CD4-positive, alpha-beta T cell (primary cell): ENCODE measurements around the gene SAP30BP. TPM values are rescaled to one million over a fixed set of nuclear protein-coding genes. Genes with fewer than 3 reads are reported as not detected.

ENCODE experiments used
- ATAC-seq: fragments of 200-7000 bp; cut with Tn5 transposase; one replicate; pipeline ENCODE4 v1.10.0; 2022; ENCODE audit warnings: mild to moderate bottlenecking; ENCODE audit not compliant: poor library complexity
- CTCF ChIA-PET: fragments of 350-600 bp; sonication (Branson Sonifier 250); formaldehyde crosslinking; loops from one replicate; lab custom pipeline; 2021; ENCODE audit warnings: antibody characterized with exemption, inconsistent platforms; lab: Charles Lee
- POLR2A ChIA-PET: fragments of 350-600 bp; sonication (Branson Sonifier 250); formaldehyde crosslinking; loops from one replicate; lab custom pipeline; 2021; ENCODE audit warnings: antibody characterized with exemption, inconsistent platforms; lab: Charles Lee
- DNase-seq, 14 experiments: peaks; one replicate each; pipeline ENCODE4 v3.0.0-alpha.2; 2013 to 2020; ENCODE audit warnings: mixed read lengths in 2 of 14
- H3K27ac ChIP-seq, 2 donors: one replicate each; pipeline versions ENCODE4 v1.5.1 to v1.7.0; 2013; ENCODE audit warnings: low read length in 2 of 2, low read depth in 1 of 2, mild to moderate bottlenecking in 1 of 2
- H3K27me3 ChIP-seq, 2 experiments: 1 replicate in 1 of 2; 2 replicates in 1 of 2; pipeline versions ENCODE4 v1.6.1 to v1.7.0; 2013; ENCODE audit warnings: low read length in 2 of 2, control low read depth in 1 of 2, mild to moderate bottlenecking in 1 of 2, moderate library complexity in 1 of 2; ENCODE audit not compliant: insufficient read depth in 2 of 2, control insufficient read depth in 1 of 2
- H3K36me3 ChIP-seq: one replicate; pipeline ENCODE4 v1.6.1; 2013; ENCODE audit warnings: low read length, control low read depth; ENCODE audit not compliant: insufficient read depth
- H3K4me1 ChIP-seq: one replicate; pipeline ENCODE4 v1.6.1; 2013; ENCODE audit warnings: low read length, control low read depth; ENCODE audit not compliant: insufficient read depth
- H3K4me3 ChIP-seq: one replicate; pipeline ENCODE4 v1.5.1; 2013; ENCODE audit warnings: mild to moderate bottlenecking, low read length, moderate library complexity
- H3K9me3 ChIP-seq, 2 experiments: 1 replicate in 1 of 2; 2 replicates in 1 of 2; pipeline versions ENCODE4 v1.6.1 to v1.7.0; 2013; ENCODE audit warnings: low read length in 2 of 2, mild to moderate bottlenecking in 2 of 2, control low read depth in 1 of 2, moderate library complexity in 1 of 2; ENCODE audit not compliant: control insufficient read depth in 1 of 2, insufficient read depth in 1 of 2
- H3K27ac Mint-ChIP-seq: one replicate; pipeline ENCODE4 v1.8.0; 2020; ENCODE audit warnings: mixed read lengths
- H3K27me3 Mint-ChIP-seq: one replicate; pipeline ENCODE4 v1.8.0; 2021; ENCODE audit warnings: mixed read lengths
- H3K36me3 Mint-ChIP-seq: one replicate; pipeline ENCODE4 v1.8.0; 2021; ENCODE audit warnings: low read depth, mixed read lengths
- H3K4me1 Mint-ChIP-seq: one replicate; pipeline ENCODE4 v1.8.0; 2021; ENCODE audit warnings: low read depth, mixed read lengths
- H3K4me3 Mint-ChIP-seq: one replicate; pipeline ENCODE4 v1.8.0; 2020; ENCODE audit warnings: mild to moderate bottlenecking, mixed read lengths
- H3K9me3 Mint-ChIP-seq: one replicate; pipeline ENCODE4 v1.8.0; 2020; ENCODE audit warnings: mixed read lengths
- intact Hi-C, 2 experiments: fragments of 100-400 bp; cut with DNase I in 1 of 2; cut with micrococcal nuclease in 1 of 2; formaldehyde crosslinking; loops; one replicate each; pipeline versions ENCODE4 v1.15.1 to v1.9.0; 2023 to 2025; cut with DNase I, micrococcal nuclease
- total RNA-seq, 174 experiments: library from RNA in 2 of 174; stranded (reverse) in 2 of 174; gene quantifications; one replicate each; pipeline ENCODE4 v1.2.3 and lab custom pipeline; 2021 to 2026
- TF ChIP-seq, protein P1 (sequence below): fragments of 200-600 bp; IDR thresholded peaks from one replicate; pipeline ENCODE4 v1.8.0; 2022; ENCODE audit warnings: antibody characterized with exemption, mild to moderate bottlenecking

SAP30BP gene
- total RNA-seq, 2 experiments from 2014 or later: 209 to 227 TPM

DNA sequence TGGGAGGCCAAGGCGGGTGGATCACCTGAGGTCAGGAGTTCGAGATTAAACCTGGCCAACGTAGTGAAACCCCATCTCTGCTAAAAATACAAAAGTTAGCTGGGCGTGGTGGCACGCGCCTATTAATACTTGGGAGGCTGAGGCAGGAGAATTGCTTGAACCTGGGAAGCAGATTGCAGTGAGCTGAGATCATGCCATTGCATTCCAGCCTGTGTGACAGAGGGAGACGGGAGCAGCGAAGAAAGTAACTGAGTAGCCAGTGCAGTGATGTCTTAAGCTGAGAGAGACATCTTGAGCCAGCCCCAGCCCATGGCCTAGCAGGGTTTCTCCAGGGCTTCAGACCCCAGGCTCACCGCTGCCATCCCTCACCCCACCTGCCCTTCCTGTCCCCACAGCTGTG, 43.8 kb upstream of the SAP30BP start:
- Mint-ChIP-seq H3K27me3 (no peaks in the 10 kb centered on the region), H3K36me3 (peaks cover 4% of the 10 kb centered on the region), H3K4me3 (no peak overlapping the region), H3K4me1 (no peaks in the 10 kb centered on the region), H3K27ac (no peak overlapping the region), H3K9me3 (no peaks in the 10 kb centered on the region)
- Histone ChIP-seq H3K27me3 (no peaks in the 10 kb centered on the region), H3K4me3 (no peak overlapping the region), H3K4me1 (no peaks in the 10 kb centered on the region), H3K27ac (no peak overlapping the region), H3K9me3 (no peaks in the 10 kb centered on the region), H3K36me3 (peaks cover 3% of the 10 kb centered on the region)
- intact Hi-C loops: no loop called here
- ChIA-PET CTCF (interaction anchor here (2.2 kb wide), 1 partner anchor 10 kb away, joined by 6 read pairs; the partner anchor contains the start of gene SMIM5), POLR2A (no interaction called here)
- no peak for DNase-seq
- no peak for ATAC-seq
- TF ChIP-seq, protein P1, sequence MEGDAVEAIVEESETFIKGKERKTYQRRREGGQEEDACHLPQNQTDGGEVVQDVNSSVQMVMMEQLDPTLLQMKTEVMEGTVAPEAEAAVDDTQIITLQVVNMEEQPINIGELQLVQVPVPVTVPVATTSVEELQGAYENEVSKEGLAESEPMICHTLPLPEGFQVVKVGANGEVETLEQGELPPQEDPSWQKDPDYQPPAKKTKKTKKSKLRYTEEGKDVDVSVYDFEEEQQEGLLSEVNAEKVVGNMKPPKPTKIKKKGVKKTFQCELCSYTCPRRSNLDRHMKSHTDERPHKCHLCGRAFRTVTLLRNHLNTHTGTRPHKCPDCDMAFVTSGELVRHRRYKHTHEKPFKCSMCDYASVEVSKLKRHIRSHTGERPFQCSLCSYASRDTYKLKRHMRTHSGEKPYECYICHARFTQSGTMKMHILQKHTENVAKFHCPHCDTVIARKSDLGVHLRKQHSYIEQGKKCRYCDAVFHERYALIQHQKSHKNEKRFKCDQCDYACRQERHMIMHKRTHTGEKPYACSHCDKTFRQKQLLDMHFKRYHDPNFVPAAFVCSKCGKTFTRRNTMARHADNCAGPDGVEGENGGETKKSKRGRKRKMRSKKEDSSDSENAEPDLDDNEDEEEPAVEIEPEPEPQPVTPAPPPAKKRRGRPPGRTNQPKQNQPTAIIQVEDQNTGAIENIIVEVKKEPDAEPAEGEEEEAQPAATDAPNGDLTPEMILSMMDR: no peak

DNA sequence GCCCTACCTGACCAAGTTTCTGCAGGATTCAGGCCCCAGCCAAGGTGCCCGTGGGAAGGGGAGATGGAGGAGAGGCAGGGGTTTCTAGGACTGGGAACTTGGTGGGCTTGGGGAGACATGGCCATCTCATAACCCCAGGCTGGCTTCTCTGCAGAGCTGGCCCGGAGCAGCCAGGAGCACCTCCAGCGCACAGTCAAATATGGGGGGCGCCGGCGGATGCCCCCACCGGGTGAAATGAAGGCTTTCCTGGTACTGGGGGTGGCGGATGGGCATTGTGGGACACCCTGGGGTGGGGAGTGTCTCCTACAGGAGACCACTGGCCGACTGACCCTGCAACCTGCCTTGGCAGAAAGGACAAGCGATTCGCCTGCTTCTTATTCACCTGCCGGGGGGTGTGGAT, 43.1 kb upstream of the SAP30BP start:
- no peak for ATAC-seq

DNA sequence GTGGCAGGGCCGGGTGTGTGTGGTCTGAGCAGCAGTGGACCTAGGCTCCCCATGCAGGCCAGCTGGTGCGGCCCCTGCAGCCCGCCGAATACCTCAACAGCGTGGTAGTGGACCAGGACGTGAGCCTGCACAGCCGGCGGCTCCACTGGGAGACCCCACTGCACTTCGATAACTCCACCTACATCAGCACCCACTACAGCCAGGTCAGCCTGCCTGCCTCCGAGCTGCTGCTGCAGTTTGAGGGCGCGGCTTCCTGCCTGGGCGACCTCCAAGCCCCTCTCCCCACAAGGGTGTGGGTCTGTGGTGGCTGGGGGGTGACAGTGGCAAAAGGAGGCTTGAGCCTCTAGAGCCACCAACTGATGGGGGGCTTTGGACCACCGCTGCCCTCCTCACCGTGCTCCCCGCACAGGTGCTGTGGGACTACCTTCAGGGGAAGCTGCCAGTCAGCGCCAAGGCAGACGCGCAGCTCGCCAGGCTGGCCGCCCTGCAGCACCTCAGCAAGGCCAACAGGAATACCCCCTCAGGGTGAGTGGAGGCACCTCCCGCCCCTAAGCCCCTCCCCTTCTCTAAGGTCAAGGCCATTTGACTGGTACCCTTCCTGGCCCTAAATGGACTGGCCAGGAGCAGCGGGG, 42.3 kb upstream of the SAP30BP start:
- TF ChIP-seq, protein P1: no peak
- Mint-ChIP-seq H3K36me3 (peaks cover 4% of the 10 kb centered on the region), H3K4me1 (no peaks in the 10 kb centered on the region), H3K27ac (no peak overlapping the region), H3K4me3 (no peak overlapping the region), H3K9me3 (no peaks in the 10 kb centered on the region), H3K27me3 (no peaks in the 10 kb centered on the region)
- ATAC-seq: no peak
- Histone ChIP-seq H3K36me3 (peaks cover 3% of the 10 kb centered on the region), H3K9me3 (no peaks in the 10 kb centered on the region), H3K4me3 (no peak overlapping the region), H3K27me3 (no peaks in the 10 kb centered on the region), H3K27ac (no peak overlapping the region), H3K4me1 (no peaks in the 10 kb centered on the region)
- ChIA-PET POLR2A (no interaction called here), CTCF (interaction anchor here (2.2 kb wide), 1 partner anchor 8 kb away, joined by 6 read pairs; the partner anchor contains the start of gene SMIM5)
- no peak for DNase-seq
- intact Hi-C loops: no loop called here

More for the DNA sequence above, 43.1 kb upstream of the SAP30BP start:
- no peak overlapping the region for H3K27ac Mint-ChIP-seq
- H3K4me3 Mint-ChIP-seq: no peak overlapping the region
- no peaks in the 10 kb centered on the region for H3K27me3 ChIP-seq
- no peaks in the 10 kb centered on the region for H3K4me1 Mint-ChIP-seq
- ChIA-PET CTCF (interaction anchor here (2.2 kb wide), 1 partner anchor 9 kb away, joined by 6 read pairs; the partner anchor contains the start of gene SMIM5), POLR2A (no interaction called here)
- no peak overlapping the region for H3K4me3 ChIP-seq
- H3K27ac ChIP-seq: no peak overlapping the region
- TF ChIP-seq, protein P1: no peak
- intact Hi-C loops: no loop called here
- no peaks in the 10 kb centered on the region for H3K9me3 Mint-ChIP-seq
- no peak for DNase-seq
- peaks cover 4% of the 10 kb centered on the region for H3K36me3 Mint-ChIP-seq
- H3K9me3 ChIP-seq: no peaks in the 10 kb centered on the region
- H3K4me1 ChIP-seq: no peaks in the 10 kb centered on the region
- H3K36me3 ChIP-seq: peaks cover 3% of the 10 kb centered on the region
- no peaks in the 10 kb centered on the region for H3K27me3 Mint-ChIP-seq
